Measurements from ENCODE around the gene KANTR. TPM values are rescaled to one million over a fixed set of nuclear protein-coding genes. Genes with fewer than 3 reads are reported as not detected.

Gene KANTR
- total RNA-seq, 1 experiment from 2014 or later, result 6.8 TPM

GRCh38 chrX:53073115-53073586 is 20.8 kb upstream of the KANTR start:
- intact Hi-C loops (cut with micrococcal nuclease; ENCODE audit: unreplicated experiment) (no loop called here), in situ Hi-C loops (cut with HindIII; ENCODE audit: low pct_unique_long_range_greater_than_20kb, low sequenced_read_pairs) (no loop called here)
- CTCF ChIA-PET, result interaction anchor here (0.6 to 0.9 kb wide), 2 partner anchors 9 to 118 kb away, joined by 3 to 4 read pairs; no protein-coding TSS in a partner anchor
- POLR2A ChIA-PET, result no interaction called here
- Histone ChIP-seq H3K4me1 (ENCODE audit: control insufficient read depth, insufficient read depth, low read length) (peaks cover 4% of the 10 kb centered on the region; the same call in 1 of the 2 replicates), H3K4me3 (ENCODE audit: low read depth in 2 of 2, low read length in 2 of 2) (peak overlapping the region; percentile 49 to 73; a peak in 3 of 4 replicates), H3K36me3 (ENCODE audit: control insufficient read depth, insufficient read depth, low read length) (no peaks in the 10 kb centered on the region), H3K27me3 (ENCODE audit: control insufficient read depth, insufficient read depth, low read length) (no peaks in the 10 kb centered on the region), H3K27ac (ENCODE audit: low read length) (no peak overlapping the region), H3K9me3 (ENCODE audit: control insufficient read depth, insufficient read depth, low read depth, low read length) (no peaks in the 10 kb centered on the region)
- ATAC-seq (peak; percentile 53), DNase-seq (ENCODE audit: low read depth, low spot score) (no peak)
- TF ChIP-seq, protein P1, sequence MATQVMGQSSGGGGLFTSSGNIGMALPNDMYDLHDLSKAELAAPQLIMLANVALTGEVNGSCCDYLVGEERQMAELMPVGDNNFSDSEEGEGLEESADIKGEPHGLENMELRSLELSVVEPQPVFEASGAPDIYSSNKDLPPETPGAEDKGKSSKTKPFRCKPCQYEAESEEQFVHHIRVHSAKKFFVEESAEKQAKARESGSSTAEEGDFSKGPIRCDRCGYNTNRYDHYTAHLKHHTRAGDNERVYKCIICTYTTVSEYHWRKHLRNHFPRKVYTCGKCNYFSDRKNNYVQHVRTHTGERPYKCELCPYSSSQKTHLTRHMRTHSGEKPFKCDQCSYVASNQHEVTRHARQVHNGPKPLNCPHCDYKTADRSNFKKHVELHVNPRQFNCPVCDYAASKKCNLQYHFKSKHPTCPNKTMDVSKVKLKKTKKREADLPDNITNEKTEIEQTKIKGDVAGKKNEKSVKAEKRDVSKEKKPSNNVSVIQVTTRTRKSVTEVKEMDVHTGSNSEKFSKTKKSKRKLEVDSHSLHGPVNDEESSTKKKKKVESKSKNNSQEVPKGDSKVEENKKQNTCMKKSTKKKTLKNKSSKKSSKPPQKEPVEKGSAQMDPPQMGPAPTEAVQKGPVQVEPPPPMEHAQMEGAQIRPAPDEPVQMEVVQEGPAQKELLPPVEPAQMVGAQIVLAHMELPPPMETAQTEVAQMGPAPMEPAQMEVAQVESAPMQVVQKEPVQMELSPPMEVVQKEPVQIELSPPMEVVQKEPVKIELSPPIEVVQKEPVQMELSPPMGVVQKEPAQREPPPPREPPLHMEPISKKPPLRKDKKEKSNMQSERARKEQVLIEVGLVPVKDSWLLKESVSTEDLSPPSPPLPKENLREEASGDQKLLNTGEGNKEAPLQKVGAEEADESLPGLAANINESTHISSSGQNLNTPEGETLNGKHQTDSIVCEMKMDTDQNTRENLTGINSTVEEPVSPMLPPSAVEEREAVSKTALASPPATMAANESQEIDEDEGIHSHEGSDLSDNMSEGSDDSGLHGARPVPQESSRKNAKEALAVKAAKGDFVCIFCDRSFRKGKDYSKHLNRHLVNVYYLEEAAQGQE (IDR thresholded peaks at IDR 0.05; ENCODE audit: insufficient read depth in 1 of 2, low read depth in 2 of 2, low read length in 1 of 2), result no peak
- TF ChIP-seq SIN3A (IDR thresholded peaks at IDR 0.05; ENCODE audit: borderline replicate concordance, insufficient read depth, low read depth, low read length), result no peak
- TF ChIP-seq, protein P2, sequence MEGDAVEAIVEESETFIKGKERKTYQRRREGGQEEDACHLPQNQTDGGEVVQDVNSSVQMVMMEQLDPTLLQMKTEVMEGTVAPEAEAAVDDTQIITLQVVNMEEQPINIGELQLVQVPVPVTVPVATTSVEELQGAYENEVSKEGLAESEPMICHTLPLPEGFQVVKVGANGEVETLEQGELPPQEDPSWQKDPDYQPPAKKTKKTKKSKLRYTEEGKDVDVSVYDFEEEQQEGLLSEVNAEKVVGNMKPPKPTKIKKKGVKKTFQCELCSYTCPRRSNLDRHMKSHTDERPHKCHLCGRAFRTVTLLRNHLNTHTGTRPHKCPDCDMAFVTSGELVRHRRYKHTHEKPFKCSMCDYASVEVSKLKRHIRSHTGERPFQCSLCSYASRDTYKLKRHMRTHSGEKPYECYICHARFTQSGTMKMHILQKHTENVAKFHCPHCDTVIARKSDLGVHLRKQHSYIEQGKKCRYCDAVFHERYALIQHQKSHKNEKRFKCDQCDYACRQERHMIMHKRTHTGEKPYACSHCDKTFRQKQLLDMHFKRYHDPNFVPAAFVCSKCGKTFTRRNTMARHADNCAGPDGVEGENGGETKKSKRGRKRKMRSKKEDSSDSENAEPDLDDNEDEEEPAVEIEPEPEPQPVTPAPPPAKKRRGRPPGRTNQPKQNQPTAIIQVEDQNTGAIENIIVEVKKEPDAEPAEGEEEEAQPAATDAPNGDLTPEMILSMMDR (IDR thresholded peaks at IDR 0.05), result no peak
- TF ChIP-seq POLR2AphosphoS5 (IDR thresholded peaks at IDR 0.05; ENCODE audit: low read depth, low read length), result no peak
- no peak for TF ChIP-seq TCF7L2 (IDR thresholded peaks at IDR 0.05; ENCODE audit: low read depth, low read length)
- no TSS peak for BruUV-seq (replicated peaks)

GRCh38 chrX:53075011-53075410 is 18.9 kb upstream of the KANTR start:
- no peak for DNase-seq (ENCODE audit: low read depth, low spot score)
- in situ Hi-C loops (cut with HindIII; ENCODE audit: low pct_unique_long_range_greater_than_20kb, low sequenced_read_pairs) (no loop called here), intact Hi-C loops (cut with micrococcal nuclease; ENCODE audit: unreplicated experiment) (no loop called here)
- Histone ChIP-seq H3K9me3 (ENCODE audit: control insufficient read depth, insufficient read depth, low read depth, low read length) (no peaks in the 10 kb centered on the region), H3K36me3 (ENCODE audit: control insufficient read depth, insufficient read depth, low read length) (no peaks in the 10 kb centered on the region), H3K27ac (ENCODE audit: low read length) (no peak overlapping the region), H3K4me3 (ENCODE audit: low read depth in 2 of 2, low read length in 2 of 2) (no peak overlapping the region), H3K27me3 (ENCODE audit: control insufficient read depth, insufficient read depth, low read length) (no peaks in the 10 kb centered on the region), H3K4me1 (ENCODE audit: control insufficient read depth, insufficient read depth, low read length) (peaks cover 4% of the 10 kb centered on the region; the same call in 1 of the 2 replicates)
- CTCF ChIA-PET, result no interaction called here
- ATAC-seq, result no peak
- TF ChIP-seq, protein P1 (IDR thresholded peaks at IDR 0.05; ENCODE audit: insufficient read depth in 1 of 2, low read depth in 2 of 2, low read length in 1 of 2), result no peak
- TF ChIP-seq POLR2AphosphoS5 (IDR thresholded peaks at IDR 0.05; ENCODE audit: low read depth, low read length) (no peak), TCF7L2 (IDR thresholded peaks at IDR 0.05; ENCODE audit: low read depth, low read length) (no peak), SIN3A (IDR thresholded peaks at IDR 0.05; ENCODE audit: borderline replicate concordance, insufficient read depth, low read depth, low read length) (no peak)
- TF ChIP-seq, protein P2 (IDR thresholded peaks at IDR 0.05), result no peak
- POLR2A ChIA-PET, result no interaction called here
- no TSS peak for BruUV-seq (replicated peaks)
